ENCODE results near the gene NSMCE4A.

DNA sequence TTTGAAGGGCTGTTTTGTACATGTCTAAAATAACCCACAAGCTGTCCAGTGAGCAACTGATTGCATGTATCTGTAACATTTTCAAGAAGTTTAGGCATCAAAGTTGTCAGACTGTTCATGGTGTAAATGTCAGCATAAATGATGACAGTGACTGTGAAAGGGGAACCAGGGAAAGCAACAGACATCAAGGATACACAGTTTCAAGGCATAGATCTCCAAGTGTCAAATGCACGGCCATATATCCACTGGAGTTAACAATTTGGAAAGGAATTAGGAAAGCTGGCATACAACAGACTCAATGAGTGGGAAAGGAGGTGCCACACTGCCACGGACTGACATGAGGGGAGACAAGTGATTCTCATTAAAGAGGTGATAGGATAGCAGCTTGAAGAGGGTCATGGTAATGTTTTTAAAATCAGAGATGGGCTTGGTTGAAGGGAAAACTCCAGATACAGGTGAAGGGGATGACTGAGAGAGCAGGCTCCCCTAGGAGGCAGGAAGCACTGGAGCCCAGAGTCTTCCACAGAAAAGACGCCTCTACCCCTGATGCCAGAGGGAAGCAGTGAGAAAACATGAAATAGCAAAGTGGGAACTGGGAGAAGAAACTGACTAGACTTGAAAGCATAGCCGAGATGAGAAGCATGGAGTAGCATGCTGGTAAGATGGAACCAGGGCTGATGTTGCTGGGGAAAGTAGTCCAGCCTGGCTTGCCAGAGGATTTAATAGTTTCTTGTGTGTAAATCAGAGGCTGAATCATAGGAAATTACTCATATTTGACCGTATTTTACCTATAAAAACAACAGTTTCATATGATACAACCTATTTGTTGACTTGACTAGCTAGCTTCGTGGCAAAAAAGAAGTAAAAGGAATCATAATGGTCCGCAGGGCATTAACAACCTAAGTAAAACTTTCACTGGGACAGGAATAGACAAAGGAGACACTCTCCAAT is 18.6 kb downstream of the NSMCE4A start:
- no peak for TF ChIP-seq SMC3 (conservative IDR thresholded peaks at IDR 0.05; ENCODE audit: poor library complexity)
- TF ChIP-seq, protein P1, sequence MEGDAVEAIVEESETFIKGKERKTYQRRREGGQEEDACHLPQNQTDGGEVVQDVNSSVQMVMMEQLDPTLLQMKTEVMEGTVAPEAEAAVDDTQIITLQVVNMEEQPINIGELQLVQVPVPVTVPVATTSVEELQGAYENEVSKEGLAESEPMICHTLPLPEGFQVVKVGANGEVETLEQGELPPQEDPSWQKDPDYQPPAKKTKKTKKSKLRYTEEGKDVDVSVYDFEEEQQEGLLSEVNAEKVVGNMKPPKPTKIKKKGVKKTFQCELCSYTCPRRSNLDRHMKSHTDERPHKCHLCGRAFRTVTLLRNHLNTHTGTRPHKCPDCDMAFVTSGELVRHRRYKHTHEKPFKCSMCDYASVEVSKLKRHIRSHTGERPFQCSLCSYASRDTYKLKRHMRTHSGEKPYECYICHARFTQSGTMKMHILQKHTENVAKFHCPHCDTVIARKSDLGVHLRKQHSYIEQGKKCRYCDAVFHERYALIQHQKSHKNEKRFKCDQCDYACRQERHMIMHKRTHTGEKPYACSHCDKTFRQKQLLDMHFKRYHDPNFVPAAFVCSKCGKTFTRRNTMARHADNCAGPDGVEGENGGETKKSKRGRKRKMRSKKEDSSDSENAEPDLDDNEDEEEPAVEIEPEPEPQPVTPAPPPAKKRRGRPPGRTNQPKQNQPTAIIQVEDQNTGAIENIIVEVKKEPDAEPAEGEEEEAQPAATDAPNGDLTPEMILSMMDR (IDR thresholded peaks at IDR 0.05; ENCODE audit: poor library complexity, severe bottlenecking), result no peak
- no peak for TF ChIP-seq RAD21 (conservative IDR thresholded peaks at IDR 0.05)
- TF ChIP-seq POLR2AphosphoS5 (IDR thresholded peaks at IDR 0.05), result no peak
- TF ChIP-seq EP300 (conservative IDR thresholded peaks at IDR 0.05; ENCODE audit: poor library complexity, severe bottlenecking), result no peak
- TF ChIP-seq EZH2 (IDR thresholded peaks at IDR 0.05; ENCODE audit: borderline replicate concordance, insufficient read depth, low read length, poor library complexity, severe bottlenecking), result no peak
- no peak for TF ChIP-seq TAF1 (IDR thresholded peaks at IDR 0.05; ENCODE audit: low read depth)
